GM11168 (cell line): Measurements from ENCODE around the gene VSTM2L.

Source experiments
- in situ Hi-C: fragments of 300-500 bp; cut with MboI; formaldehyde crosslinking; loops from one replicate; pipeline ENCODE4 v1.12.0; 2022; ENCODE audit warnings: low sequenced_read_pairs; ENCODE audit not compliant: unreplicated experiment

The VSTM2L gene

DNA sequence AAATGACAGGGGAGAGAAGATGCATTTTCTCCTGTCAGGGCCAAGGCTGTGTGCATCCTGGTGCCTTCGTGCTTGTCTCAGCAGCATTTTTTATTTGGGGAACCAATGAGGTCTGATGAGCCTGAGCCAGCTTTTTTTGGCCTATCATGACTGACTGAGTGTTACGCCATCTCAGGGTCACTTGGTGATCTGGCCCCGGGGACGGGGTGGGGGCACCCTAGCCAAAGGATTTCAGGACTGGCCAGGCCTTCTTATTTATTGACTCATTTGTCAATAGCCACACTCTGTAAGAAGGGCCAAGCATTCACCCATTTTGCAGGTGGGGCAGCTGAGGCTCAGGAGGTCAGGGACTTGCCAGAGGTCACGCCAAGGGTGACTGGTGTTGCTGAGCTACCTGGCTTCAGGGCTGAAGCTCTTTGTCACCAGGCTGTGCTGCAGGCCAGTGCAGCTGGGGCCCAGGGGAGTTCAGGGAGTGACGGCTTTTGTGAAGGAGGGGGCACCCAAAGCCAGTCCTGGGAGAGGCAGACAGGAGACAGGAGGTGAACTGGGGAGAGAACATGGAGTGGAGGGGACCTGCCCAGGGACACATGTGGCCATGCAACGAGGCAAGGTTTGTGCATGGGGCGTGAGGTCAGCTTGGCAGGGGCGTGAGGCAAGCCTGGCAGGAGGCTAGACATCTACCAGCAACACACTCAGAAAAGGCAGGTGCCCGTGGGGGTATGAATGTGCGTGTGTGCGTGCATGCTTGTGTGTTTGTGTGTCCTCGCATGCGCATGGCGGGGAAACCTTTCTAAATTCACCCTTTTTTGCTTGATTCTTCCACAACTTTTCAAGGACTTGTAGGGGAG, 31.1 kb downstream of the VSTM2L start:
- in situ Hi-C loops, result no loop called here

DNA sequence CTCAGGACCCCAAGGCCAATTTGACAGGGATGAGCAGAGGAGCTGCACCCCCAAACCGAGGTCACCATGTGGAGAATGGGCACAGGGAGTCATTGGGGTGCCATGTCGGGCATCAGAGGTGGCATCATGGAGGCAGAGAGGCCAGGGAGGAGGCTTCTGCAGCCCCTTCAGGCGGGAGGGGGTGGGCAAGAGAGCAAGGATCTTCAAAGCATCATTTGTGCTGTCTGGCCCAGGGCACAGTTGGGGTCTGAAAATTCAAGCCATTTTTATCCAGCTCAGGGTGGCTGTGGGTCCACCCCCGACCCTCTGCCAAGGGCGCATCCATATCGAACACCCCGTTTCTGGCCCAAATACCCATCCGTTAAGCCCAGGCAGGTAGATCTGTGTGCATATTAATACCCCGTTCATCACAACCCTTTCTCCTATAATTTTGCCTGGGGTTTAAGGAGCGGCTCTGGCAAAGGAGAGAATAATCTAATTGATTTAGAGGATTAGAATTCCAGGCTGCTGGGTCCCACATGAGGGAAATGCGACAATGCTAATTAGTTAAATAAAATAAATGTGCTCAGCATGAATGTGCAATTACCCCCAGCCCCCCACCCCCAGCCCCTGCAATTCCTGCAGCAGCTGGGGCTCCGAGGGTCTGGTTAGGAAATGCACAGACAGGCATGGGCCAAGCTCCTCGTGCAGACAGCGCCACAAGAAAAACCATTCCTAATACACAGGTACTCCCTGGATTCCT, 31.9 kb downstream of the VSTM2L start:
- in situ Hi-C loops, result no loop called here

DNA sequence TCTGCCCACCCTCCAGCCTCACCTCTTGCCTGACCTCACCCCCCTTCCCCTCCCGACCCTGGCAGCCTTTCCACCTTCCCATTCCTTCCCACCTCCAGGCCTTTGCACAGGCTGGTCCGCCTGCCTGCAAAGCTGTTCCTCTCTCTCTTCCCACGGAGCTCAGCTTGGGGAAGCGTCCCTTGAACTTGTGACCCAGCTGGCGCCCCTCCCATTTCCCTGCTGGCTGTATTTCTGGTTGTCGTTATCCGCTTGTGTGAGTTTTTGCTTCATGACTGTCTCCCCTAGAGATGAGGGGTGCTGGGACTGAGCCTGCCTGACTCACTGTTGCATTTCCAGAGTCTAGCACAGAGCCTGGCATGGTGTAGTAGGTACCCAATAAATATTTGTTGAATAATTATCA, 32.5 kb downstream of the VSTM2L start:
- in situ Hi-C loops, result no loop called here

DNA sequence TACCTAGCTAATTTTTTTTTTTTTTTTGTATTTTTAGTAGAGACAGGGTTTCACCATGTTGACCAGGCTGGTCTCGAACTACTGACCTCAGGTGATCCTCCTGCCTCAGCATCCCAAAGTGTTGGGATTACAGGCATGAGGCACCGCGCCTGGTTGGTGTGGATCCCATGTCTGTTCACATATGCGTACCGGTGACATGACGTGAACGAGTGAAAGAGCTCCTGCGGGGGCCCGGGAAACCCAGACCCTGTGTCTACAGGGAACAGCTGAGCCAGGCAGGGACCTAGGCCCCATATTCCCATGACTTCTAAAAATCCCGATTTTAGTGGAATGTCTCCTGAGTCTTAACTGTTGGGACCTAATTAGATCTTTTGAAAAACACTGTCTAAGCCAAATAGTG, 33.1 kb downstream of the VSTM2L start:
- in situ Hi-C loops, result no loop called here

DNA sequence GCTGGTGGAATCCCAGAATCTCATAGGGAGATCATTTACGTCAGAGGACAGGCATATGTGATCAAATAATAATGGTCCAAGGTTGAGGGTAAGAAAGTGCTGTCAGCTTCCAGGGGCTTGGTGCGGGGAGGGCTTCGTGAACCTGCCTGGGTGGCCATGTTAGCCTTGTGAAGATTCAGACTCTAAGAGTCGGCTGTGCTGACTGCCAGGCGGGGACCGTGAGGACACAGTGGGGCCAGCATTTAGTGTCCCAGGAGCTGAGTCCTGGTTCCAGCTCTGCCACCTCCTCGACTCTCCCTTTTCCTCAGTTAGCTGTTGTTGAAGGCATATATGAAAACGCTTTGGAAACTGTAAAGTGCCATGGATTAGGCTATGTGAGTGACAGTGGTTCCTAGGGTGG, 33.5 kb downstream of the VSTM2L start:
- in situ Hi-C loops, result no loop called here

DNA sequence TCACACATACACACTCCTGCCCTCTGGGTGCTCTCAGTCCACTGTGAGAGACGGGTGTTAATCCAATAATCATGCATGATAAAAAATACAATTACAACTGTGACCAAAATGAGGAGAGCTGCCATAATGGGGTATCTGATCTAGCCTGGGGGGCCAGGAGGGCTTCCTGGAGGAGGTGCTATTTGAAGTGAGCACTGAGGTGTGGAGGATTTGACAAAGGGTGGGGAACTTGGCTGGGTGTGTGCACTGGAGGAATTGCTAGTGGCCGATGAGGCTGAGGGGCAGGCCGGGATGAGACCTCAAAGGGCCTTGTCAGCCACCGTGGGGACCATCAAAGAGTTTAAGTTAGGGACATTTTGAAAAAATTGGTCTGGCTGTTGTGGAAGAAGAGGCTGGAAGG, 34.8 kb downstream of the VSTM2L start:
- in situ Hi-C loops, result no loop called here

DNA sequence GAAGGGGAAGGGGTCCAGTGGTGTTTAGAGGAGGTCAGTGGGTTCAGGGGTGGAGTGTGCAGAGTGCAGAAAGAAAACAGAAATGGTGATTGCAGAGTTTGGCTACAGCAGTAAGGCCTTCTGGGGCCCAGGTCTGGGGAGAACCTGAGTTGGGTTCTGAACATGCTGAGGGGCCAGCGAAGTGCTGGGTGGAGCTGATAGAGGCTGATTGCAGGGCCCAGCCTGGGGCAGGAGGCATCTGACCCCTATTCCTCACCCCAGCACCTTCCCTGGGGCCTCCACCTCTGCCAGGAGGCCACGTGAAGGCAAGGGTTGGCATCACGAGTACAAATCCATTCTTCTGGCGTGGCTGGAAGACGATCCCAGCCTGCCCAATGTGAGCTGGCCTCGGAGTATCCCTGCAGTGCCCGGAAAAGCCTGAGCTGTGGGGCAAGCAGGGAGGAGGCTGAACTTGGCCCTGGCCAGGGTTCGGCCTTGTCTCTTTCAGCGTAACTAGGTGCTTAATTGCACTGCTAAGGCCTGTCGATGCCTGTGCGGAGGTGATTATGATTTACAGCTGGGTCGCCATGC, 35.3 kb downstream of the VSTM2L start:
- in situ Hi-C loops, result no loop called here

DNA sequence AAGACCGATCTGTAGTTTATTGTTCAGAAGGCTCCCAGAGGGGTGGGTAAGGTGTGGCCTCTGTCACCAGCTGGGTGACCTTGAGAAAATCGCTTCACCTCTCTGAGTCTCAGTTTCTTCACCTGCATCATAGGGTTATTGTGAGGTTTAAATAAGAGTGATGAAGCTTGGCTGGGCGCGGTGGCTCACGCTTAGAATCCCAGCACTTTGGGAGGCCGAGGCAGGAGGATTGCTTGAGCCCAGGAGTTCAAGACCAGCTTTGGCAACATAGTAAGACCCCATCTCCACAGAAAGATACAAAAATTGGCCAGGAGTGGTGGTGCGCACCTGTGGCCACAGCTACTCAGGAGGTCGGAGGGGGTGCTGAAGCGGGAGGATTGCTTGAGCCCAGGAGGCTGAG, 36.0 kb downstream of the VSTM2L start:
- in situ Hi-C loops, result no loop called here

DNA sequence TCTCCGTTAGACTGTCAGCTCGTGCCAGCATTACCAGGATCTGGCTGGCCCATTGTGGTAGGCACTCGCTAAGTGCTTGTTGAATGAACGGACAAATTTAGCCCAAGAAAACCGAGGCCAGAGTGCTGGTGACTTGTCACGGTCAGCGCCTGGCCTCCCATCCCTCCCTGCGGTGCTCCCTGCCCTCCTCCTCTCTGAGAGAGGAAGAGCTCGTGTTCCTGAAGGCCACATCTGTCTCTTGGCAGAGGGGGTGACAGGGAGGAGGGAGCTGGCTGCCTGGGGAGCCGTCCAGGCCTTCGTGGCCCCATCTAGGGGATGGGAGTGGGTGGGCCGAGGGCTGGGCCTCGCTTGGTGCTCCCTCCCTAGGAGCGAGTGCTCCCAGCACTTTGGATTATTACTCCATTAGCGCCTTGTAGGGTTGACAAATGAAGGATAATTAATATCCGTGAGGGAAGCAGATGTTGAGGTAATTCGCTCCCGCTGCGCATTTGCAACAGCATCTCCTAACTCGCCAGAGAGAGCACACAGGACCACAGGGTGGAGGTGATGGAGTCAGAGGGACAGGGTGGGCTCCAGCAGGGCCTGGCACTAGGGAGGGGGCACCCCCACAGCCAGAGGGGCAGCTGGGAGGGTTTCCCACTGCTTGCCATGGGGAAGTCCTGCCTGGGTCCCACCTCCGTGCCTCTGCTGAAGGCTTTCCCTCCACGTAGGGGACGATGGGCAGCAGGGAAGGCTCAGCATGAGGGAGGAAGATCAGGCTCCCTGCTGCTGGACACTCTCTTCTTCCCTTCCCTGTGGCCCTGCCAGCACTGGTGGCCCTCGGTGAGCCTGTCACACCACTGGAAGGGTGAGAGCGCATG, 37.0 kb downstream of the VSTM2L start:
- in situ Hi-C loops, result no loop called here

DNA sequence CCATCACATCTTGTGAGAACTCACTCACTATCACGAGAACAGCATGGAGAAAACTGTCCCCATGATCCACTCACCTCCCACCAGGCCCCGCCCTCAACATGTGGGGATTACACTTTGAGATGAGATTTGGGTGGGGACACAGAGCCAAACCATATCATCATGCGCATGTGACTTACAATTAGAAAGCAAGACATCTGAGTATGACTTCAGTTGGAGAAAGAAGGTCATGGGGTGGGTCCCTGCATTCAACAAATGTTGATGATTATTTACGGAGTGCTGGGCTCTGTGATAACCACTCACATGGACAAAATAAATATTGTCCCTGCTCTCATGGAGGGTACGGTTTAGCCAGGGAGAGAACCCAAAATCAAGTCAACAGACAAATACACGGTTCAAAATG, 37.9 kb downstream of the VSTM2L start:
- in situ Hi-C loops, result no loop called here

DNA sequence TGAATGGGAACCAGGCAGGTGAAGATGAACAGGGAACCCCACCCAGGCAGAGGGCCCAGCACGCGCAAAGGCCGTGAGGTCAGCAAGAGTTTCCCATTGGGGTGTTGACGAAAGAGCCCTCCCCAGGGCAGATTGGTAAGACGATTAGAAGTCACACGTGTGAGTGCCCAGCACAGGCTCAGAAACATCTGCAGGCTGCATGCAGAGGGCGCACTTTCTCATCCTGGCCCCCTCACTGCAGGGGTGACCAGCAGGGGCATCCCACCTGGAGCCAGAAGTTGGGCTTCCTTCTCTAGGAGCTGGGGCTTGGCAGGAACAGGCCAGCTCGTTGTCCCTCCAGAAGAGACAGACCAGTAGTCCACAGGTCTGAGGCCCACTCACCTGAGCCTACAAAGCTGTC, 38.4 kb downstream of the VSTM2L start:
- in situ Hi-C loops, result no loop called here

DNA sequence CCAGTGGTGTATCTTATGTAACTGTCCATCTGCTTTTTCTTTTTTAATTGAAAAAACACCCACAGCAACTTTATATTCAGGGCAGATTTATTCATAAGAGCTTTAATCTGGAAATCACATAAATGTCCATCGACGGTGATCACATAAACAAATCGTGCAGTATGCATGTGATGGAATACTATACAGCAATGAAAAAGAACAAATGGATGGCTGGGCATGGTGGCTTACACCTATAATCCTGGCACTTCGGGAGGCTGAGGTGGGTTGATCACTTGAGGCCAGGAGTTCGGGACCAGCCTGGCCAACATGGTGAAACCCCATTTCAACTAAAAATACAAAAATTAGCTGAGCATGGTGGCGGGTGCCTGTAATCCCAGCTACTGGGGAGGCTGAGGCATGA, 39.1 kb downstream of the VSTM2L start:
- in situ Hi-C loops, result no loop called here

DNA sequence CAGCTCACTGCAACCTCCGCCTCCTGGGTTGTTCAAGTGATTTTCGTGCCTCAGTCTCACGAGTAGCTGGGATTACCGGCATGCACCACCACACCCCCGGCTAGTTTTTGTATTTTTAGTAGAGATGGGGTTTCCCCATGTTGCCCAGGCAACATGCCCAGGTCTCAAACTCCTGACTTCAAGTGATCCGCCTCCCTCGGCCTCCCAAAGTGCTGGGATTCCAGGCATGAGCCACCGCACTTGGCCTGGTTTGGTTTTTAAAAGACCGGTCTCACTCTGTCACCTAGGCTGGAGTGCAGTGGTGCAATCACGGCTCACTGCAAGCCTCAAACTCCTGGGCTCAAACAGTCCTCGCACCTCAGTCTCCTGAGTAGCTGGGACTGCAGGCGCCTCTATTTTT, 40.1 kb downstream of the VSTM2L start:
- in situ Hi-C loops, result no loop called here

DNA sequence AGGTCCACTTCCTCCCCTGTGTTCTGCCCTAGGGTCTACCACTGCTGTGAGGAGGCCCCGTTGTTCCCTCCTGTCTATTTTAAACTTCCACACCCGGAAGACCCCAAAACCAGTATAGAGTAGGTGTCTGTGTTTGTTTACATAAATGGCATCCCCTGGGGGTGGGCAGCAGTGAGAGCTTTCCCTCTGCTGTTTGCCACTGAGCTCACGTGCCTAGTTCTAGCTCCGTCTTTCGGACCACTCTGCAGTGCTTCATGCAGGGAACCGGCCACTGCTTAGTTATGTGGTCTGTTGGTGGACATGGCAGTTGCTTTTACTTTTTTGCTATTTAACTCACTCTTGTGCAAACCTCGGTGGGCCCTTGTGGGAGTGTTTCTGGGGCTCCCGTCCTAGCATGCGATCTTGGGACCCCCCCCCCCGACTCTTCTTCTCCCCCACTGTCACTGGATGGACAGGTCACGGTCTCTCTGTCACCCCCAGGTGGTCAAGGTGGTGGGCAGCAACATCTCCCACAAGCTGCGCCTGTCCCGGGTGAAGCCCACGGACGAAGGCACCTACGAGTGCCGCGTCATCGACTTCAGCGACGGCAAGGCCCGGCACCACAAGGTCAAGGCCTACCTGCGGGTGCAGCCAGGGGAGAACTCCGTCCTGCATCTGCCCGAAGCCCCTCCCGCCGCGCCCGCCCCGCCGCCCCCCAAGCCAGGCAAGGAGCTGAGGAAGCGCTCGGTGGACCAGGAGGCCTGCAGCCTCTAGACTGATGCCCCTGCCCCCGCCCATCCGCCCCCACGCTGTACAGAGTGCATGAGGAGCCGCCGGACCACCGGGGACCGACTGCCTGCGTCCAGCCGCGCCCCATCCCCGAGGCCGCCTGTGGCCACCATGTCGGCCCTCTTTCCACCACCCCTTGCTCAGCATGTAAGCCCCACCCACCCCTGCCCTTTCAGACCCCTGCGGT, 40.9 kb downstream of the VSTM2L start:
- in situ Hi-C loops, result no loop called here

DNA sequence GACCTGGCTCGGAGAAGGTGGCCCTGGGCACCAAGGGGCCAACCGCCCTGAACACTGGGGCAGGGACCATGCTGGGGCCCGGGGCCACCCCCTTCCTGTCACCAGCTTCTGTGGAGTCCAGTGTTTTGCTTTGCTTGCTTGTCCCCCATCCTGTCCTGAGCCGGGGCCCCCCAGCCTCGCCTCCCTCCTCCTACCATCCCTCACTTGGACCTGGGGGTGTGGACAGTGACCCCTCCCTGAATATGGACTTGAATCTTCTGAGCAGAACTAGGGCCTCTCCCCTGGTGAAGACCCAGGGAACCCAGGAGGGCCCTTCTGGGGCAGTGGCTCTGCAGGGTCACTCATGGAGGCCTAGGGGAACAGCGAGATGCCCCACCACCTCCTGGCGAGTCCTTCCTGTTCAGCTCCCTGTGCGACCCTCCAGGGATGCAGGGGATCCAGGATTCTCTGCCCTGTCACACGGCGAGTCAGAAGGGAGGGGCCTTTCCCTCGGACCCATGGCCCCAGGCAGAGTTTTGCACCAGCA, 41.6 kb downstream of the VSTM2L start:
- in situ Hi-C loops, result no loop called here

DNA sequence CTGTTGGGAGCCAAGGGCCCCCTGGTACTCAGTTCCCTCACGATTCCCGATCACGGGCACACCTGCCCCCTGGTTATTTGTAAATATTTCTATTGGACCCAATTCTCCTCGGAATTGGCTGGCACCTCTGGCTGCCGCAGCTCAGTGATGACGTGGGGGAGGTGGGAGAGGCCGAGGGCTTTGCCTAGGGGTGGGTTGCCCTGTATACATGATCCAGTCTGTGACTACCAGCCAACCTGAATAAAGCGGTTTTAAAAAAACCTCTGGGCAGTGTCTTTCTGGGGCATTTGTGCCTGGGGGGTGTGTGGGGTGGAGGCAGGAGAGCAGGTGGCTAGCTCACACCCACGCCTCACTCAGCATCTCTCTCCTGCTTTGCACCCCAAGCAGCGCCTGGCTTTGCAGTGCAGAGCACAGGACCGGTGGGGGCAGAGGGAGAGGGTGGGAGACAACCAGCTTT, 42.2 kb downstream of the VSTM2L start:
- in situ Hi-C loops, result no loop called here

DNA sequence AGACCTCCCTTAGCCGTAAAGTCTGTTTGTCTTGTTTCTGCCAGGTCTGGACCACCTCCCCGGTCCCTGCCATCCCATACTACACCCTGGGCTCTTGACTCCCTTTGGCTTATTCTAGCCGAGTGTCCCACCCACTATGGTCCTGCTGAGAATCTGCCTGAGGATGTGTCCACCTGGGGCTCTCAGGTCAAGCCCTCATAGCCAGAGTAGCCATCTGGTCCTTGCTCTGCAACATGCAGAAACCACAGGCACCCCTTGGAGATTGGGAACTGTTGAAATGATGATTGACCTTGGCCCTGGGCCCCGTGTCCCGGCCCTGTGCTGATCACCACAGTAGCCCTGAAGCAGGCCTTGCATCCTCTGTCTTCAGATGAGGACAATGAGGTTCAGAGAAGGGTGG, 44.0 kb downstream of the VSTM2L start:
- in situ Hi-C loops, result no loop called here

DNA sequence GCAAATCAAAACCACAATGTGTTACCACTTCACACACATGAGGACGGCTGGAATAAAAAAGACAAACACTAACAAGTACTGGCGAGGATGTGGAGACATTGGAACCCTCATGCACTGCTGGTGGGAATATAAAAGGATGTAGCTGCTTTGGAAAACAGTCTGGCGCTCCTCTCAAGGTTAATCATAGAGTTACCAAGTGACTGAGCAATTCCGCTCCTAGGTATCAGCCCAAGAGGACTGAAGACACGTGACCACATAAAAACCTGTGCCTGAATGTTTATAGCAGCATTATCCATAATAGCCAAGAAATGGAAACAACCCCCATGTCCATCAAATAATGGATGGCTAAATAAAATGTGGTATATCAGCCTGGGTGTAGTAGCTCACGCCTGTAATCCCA, 45.0 kb downstream of the VSTM2L start:
- in situ Hi-C loops, result no loop called here

DNA sequence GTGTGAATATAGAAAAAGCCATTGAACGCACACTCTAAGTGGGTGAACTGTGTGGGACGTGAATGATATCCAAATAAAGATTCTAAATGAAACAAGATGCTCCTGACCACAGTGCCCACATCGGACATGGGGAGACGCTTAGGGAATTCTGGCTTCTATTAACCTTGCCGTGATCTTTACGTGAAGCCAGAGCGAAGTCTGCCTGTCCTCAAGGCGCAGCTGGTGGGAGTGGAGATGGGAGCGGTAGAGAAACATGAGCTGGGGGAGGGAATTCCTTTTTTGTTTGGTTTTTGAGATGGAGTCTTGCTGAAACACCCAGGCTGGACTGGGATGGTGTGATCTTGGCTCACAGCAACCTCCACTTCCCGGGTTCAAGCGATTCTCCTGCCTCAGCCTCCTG, 46.0 kb downstream of the VSTM2L start:
- in situ Hi-C loops, result no loop called here
